Measurements from ENCODE around the gene DOK5.

The DOK5 gene

DNA sequence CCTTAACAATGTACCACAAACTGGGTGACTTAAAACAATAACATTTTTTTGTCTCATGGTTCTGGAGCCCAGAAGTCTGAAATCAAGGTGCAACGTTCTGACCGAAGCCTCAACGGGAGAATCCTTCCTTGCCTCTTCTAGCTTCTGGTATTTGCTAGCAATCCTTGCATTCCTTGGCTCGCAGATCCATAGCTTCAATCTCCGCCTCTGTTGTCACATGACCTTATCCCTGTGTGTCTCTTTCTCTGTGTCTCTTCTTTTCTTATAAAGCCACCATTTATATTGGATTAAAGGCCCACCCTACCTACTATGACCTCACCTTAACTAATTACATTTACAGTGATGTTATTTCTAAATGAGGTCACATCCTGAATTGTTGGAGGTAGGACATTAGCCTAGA lies 37.2 kb upstream of the DOK5 start:
- Histone ChIP-seq H2AK5ac (ENCODE audit: low read depth, low read length) (no peak overlapping the region), H3K9me3 (replicated peaks in 1 of 2; ENCODE audit: control insufficient read depth in 2 of 2, insufficient read depth in 1 of 2, low read depth in 1 of 2, low read length in 2 of 2) (no peaks in the 10 kb centered on the region), H3K4me3 (ENCODE audit: low read length in 2 of 2) (no peak overlapping the region), H3K4me2 (ENCODE audit: insufficient read depth, low read length, poor library complexity, severe bottlenecking) (no peak overlapping the region), H3K36me3 (replicated peaks in 1 of 2; ENCODE audit: control insufficient read depth in 2 of 2, insufficient read depth in 2 of 2, low read length in 2 of 2) (no peaks in the 10 kb centered on the region), H2BK15ac (ENCODE audit: low read length) (no peak overlapping the region), H4K8ac (ENCODE audit: low read depth, low read length) (no peak overlapping the region), H3K4me1 (ENCODE audit: control insufficient read depth in 2 of 2, insufficient read depth in 1 of 2, low read depth in 1 of 2, low read length in 2 of 2) (peaks cover 0 to 1% of the 10 kb centered on the region in 2 donors), H2BK12ac (ENCODE audit: low read length) (no peak overlapping the region), H3K18ac (ENCODE audit: low read length) (no peak overlapping the region), H4K91ac (ENCODE audit: low read depth, low read length, poor library complexity) (no peak overlapping the region), H3K4ac (ENCODE audit: low read length) (no peak overlapping the region), H3K23ac (ENCODE audit: low read depth, low read length, poor library complexity) (no peak overlapping the region), H3K79me1 (ENCODE audit: low read depth, low read length) (no peaks in the 10 kb centered on the region), H3K27me3 (ENCODE audit: control insufficient read depth in 3 of 3, insufficient read depth in 3 of 3, low read depth in 1 of 3, low read length in 3 of 3) (no peaks in the 10 kb centered on the region), H2AFZ (ENCODE audit: low read length) (no peak overlapping the region), H3K9ac (ENCODE audit: low read depth, low read length, poor library complexity) (no peak overlapping the region), H3K14ac (ENCODE audit: low read length) (no peak overlapping the region), H2BK120ac (ENCODE audit: low read depth, low read length) (no peak overlapping the region), H2BK5ac (ENCODE audit: low read length) (no peak overlapping the region), H3K27ac (replicated peaks; ENCODE audit: low read length) (no peak overlapping the region)
- DNase-seq (ENCODE audit: low spot score): no peak
- no CpG with 5 or more reads among the region's 5 CpGs for WGBS, 2 donors (ENCODE audit: extremely low coverage in 2 of 2, insufficient read length in 2 of 2, insufficient replicate concordance in 1 of 2)

- Histone ChIP-seq H2AFZ (ENCODE audit: low read length) (no peak overlapping the region), H3K18ac (ENCODE audit: low read length) (no peak overlapping the region), H3K9me3 (replicated peaks in 1 of 2; ENCODE audit: control insufficient read depth in 2 of 2, insufficient read depth in 1 of 2, low read depth in 1 of 2, low read length in 2 of 2) (peaks cover 0 to 3% of the 10 kb centered on the region in 2 donors), H3K4me3 (ENCODE audit: low read length in 2 of 2) (no peak overlapping the region), H2BK12ac (ENCODE audit: low read length) (no peak overlapping the region), H3K27ac (replicated peaks; ENCODE audit: low read length) (no peak overlapping the region), H4K8ac (ENCODE audit: low read depth, low read length) (no peak overlapping the region), H2BK120ac (ENCODE audit: low read depth, low read length) (no peak overlapping the region), H3K79me1 (ENCODE audit: low read depth, low read length) (no peaks in the 10 kb centered on the region), H3K4me2 (ENCODE audit: insufficient read depth, low read length, poor library complexity, severe bottlenecking) (no peak overlapping the region), H2BK5ac (ENCODE audit: low read length) (no peak overlapping the region), H3K23ac (ENCODE audit: low read depth, low read length, poor library complexity) (no peak overlapping the region), H3K4ac (ENCODE audit: low read length) (no peak overlapping the region), H3K4me1 (ENCODE audit: control insufficient read depth in 2 of 2, insufficient read depth in 1 of 2, low read depth in 1 of 2, low read length in 2 of 2) (no peaks in the 10 kb centered on the region), H3K36me3 (replicated peaks in 1 of 2; ENCODE audit: control insufficient read depth in 2 of 2, insufficient read depth in 2 of 2, low read length in 2 of 2) (no peaks in the 10 kb centered on the region), H2AK5ac (ENCODE audit: low read depth, low read length) (no peak overlapping the region), H3K14ac (ENCODE audit: low read length) (no peak overlapping the region), H2BK15ac (ENCODE audit: low read length) (no peak overlapping the region), H3K27me3 (ENCODE audit: control insufficient read depth in 3 of 3, insufficient read depth in 3 of 3, low read depth in 1 of 3, low read length in 3 of 3) (peaks cover 0 to 3% (median 0%) of the 10 kb centered on the region in 3 experiments), H3K9ac (ENCODE audit: low read depth, low read length, poor library complexity) (no peak overlapping the region), H4K91ac (ENCODE audit: low read depth, low read length, poor library complexity) (no peak overlapping the region)
- no peak for DNase-seq (ENCODE audit: low spot score)
- WGBS, 2 donors (ENCODE audit: extremely low coverage in 2 of 2, insufficient read length in 2 of 2, insufficient replicate concordance in 1 of 2): no CpG with 5 or more reads among the region's 5 CpGs
Observed at GRCh38 chr20:54450207-54450606, 25.2 kb upstream of the DOK5 start.

GRCh38 chr20:54451171-54451570 lies 24.2 kb upstream of the DOK5 start:
- H3K23ac ChIP-seq (ENCODE audit: low read depth, low read length, poor library complexity): no peak overlapping the region
- no peak for DNase-seq (ENCODE audit: low spot score)
- H3K4me3 ChIP-seq (ENCODE audit: low read length in 2 of 2): no peak overlapping the region

GRCh38 chr20:54452277-54452676 lies 23.1 kb upstream of the DOK5 start:
- H3K14ac ChIP-seq (ENCODE audit: low read length): no peak overlapping the region
- H3K79me1 ChIP-seq (ENCODE audit: low read depth, low read length): no peaks in the 10 kb centered on the region
- H2BK120ac ChIP-seq (ENCODE audit: low read depth, low read length): no peak overlapping the region
- H3K23ac ChIP-seq (ENCODE audit: low read depth, low read length, poor library complexity): no peak overlapping the region
- no peak overlapping the region for H2BK12ac ChIP-seq (ENCODE audit: low read length)
- H2AK5ac ChIP-seq (ENCODE audit: low read depth, low read length): no peak overlapping the region
- H3K27me3 ChIP-seq (ENCODE audit: control insufficient read depth in 3 of 3, insufficient read depth in 3 of 3, low read depth in 1 of 3, low read length in 3 of 3): peaks cover 0 to 3% (median 0%) of the 10 kb centered on the region in 3 experiments
- no peak overlapping the region for H3K4me3 ChIP-seq (ENCODE audit: low read length in 2 of 2)
- H2AFZ ChIP-seq (ENCODE audit: low read length): no peak overlapping the region
- H2BK15ac ChIP-seq (ENCODE audit: low read length): no peak overlapping the region
- no CpG with 5 or more reads among the region's 12 CpGs for WGBS, 2 donors (ENCODE audit: extremely low coverage in 2 of 2, insufficient read length in 2 of 2, insufficient replicate concordance in 1 of 2)
- no peak overlapping the region for H3K27ac ChIP-seq (replicated peaks; ENCODE audit: low read length)
- H3K9me3 ChIP-seq (replicated peaks in 1 of 2; ENCODE audit: control insufficient read depth in 2 of 2, insufficient read depth in 1 of 2, low read depth in 1 of 2, low read length in 2 of 2): peaks cover 0 to 3% of the 10 kb centered on the region in 2 donors
- DNase-seq (ENCODE audit: low spot score): no peak
- no peak overlapping the region for H4K91ac ChIP-seq (ENCODE audit: low read depth, low read length, poor library complexity)
- H3K36me3 ChIP-seq (replicated peaks in 1 of 2; ENCODE audit: control insufficient read depth in 2 of 2, insufficient read depth in 2 of 2, low read length in 2 of 2): no peaks in the 10 kb centered on the region
- H3K4me1 ChIP-seq (ENCODE audit: control insufficient read depth in 2 of 2, insufficient read depth in 1 of 2, low read depth in 1 of 2, low read length in 2 of 2): no peaks in the 10 kb centered on the region
- no peak overlapping the region for H4K8ac ChIP-seq (ENCODE audit: low read depth, low read length)
- H3K4me2 ChIP-seq (ENCODE audit: insufficient read depth, low read length, poor library complexity, severe bottlenecking): no peak overlapping the region
- no peak overlapping the region for H3K18ac ChIP-seq (ENCODE audit: low read length)
- H3K9ac ChIP-seq (ENCODE audit: low read depth, low read length, poor library complexity): no peak overlapping the region
- no peak overlapping the region for H3K4ac ChIP-seq (ENCODE audit: low read length)
- no peak overlapping the region for H2BK5ac ChIP-seq (ENCODE audit: low read length)

More at GRCh38 chr20:54451171-54451570, 24.2 kb upstream of the DOK5 start:
- no peaks in the 10 kb centered on the region for H3K4me1 ChIP-seq (ENCODE audit: control insufficient read depth in 2 of 2, insufficient read depth in 1 of 2, low read depth in 1 of 2, low read length in 2 of 2)
- no peak overlapping the region for H3K14ac ChIP-seq (ENCODE audit: low read length)
- no peaks in the 10 kb centered on the region for H3K79me1 ChIP-seq (ENCODE audit: low read depth, low read length)
- peaks cover 0 to 3% (median 0%) of the 10 kb centered on the region in 3 experiments for H3K27me3 ChIP-seq (ENCODE audit: control insufficient read depth in 3 of 3, insufficient read depth in 3 of 3, low read depth in 1 of 3, low read length in 3 of 3)
- H2BK5ac ChIP-seq (ENCODE audit: low read length): no peak overlapping the region
- no peak overlapping the region for H4K91ac ChIP-seq (ENCODE audit: low read depth, low read length, poor library complexity)
- no peak overlapping the region for H3K4me2 ChIP-seq (ENCODE audit: insufficient read depth, low read length, poor library complexity, severe bottlenecking)
- H3K4ac ChIP-seq (ENCODE audit: low read length): no peak overlapping the region
- H3K9ac ChIP-seq (ENCODE audit: low read depth, low read length, poor library complexity): no peak overlapping the region
- no CpG with 5 or more reads among the region's 9 CpGs for WGBS, 2 donors (ENCODE audit: extremely low coverage in 2 of 2, insufficient read length in 2 of 2, insufficient replicate concordance in 1 of 2)
- no peak overlapping the region for H2AFZ ChIP-seq (ENCODE audit: low read length)
- H3K9me3 ChIP-seq (replicated peaks in 1 of 2; ENCODE audit: control insufficient read depth in 2 of 2, insufficient read depth in 1 of 2, low read depth in 1 of 2, low read length in 2 of 2): peaks cover 0 to 3% of the 10 kb centered on the region in 2 donors
- H2BK120ac ChIP-seq (ENCODE audit: low read depth, low read length): no peak overlapping the region
- H3K27ac ChIP-seq (replicated peaks; ENCODE audit: low read length): no peak overlapping the region
- H2AK5ac ChIP-seq (ENCODE audit: low read depth, low read length): no peak overlapping the region
- H3K36me3 ChIP-seq (replicated peaks in 1 of 2; ENCODE audit: control insufficient read depth in 2 of 2, insufficient read depth in 2 of 2, low read length in 2 of 2): no peaks in the 10 kb centered on the region
- no peak overlapping the region for H4K8ac ChIP-seq (ENCODE audit: low read depth, low read length)
- H2BK12ac ChIP-seq (ENCODE audit: low read length): no peak overlapping the region
- H3K18ac ChIP-seq (ENCODE audit: low read length): no peak overlapping the region
- no peak overlapping the region for H2BK15ac ChIP-seq (ENCODE audit: low read length)

Measured in neuronal stem cell (in vitro differentiated cells).